Kidney capillary endothelial cell (primary cell): ENCODE data around the gene VIPR2.
"Not testable (repeated sequence)": the region's sequence is repeated elsewhere in the genome, so short reads cannot be mapped to it uniquely, and the experiment has no call there.

ENCODE experiments used
- DNase-seq: peaks from one replicate; pipeline ENCODE4 v3.0.0-alpha.2; 2018; ENCODE audit warnings: low spot score

The VIPR2 gene

GRCh38 chr7:159139202-159139601, 5.5 kb downstream of the VIPR2 start:
- DNase-seq: no peak

- no peak for DNase-seq
Observed at GRCh38 chr7:159138508-159138907, 6.2 kb downstream of the VIPR2 start.

- no peak for DNase-seq
Observed at GRCh38 chr7:159137906-159138305, 6.8 kb downstream of the VIPR2 start.

- DNase-seq: no peak
Observed at GRCh38 chr7:159136846-159137245, 7.8 kb downstream of the VIPR2 start.

- DNase-seq: no peak
Observed at GRCh38 chr7:159136442-159136841, 8.2 kb downstream of the VIPR2 start.

GRCh38 chr7:159136013-159136412, 8.7 kb downstream of the VIPR2 start:
- DNase-seq: no peak

- not testable (repeated sequence) for DNase-seq
Observed at GRCh38 chr7:159132670-159133443, 11.8 kb downstream of the VIPR2 start.

GRCh38 chr7:159130820-159131219, 13.8 kb downstream of the VIPR2 start:
- DNase-seq: no peak

- no peak for DNase-seq
Observed at GRCh38 chr7:159130199-159130775, 14.4 kb downstream of the VIPR2 start.

- DNase-seq: no peak
Observed at GRCh38 chr7:159128767-159129166, 15.9 kb downstream of the VIPR2 start.

GRCh38 chr7:159127691-159128642, 16.7 kb downstream of the VIPR2 start:
- no peak for DNase-seq

GRCh38 chr7:159126311-159127260, 18.1 kb downstream of the VIPR2 start:
- no peak for DNase-seq

GRCh38 chr7:159125955-159126270, 18.8 kb downstream of the VIPR2 start:
- no peak for DNase-seq

GRCh38 chr7:159125104-159125954, 19.3 kb downstream of the VIPR2 start:
- DNase-seq: no peak

GRCh38 chr7:159123793-159124192, 20.9 kb downstream of the VIPR2 start:
- not testable (repeated sequence) for DNase-seq

GRCh38 chr7:159123294-159123693, 21.4 kb downstream of the VIPR2 start:
- not testable (repeated sequence) for DNase-seq

GRCh38 chr7:159122276-159122675, 22.4 kb downstream of the VIPR2 start:
- DNase-seq: no peak

- no peak for DNase-seq
Observed at GRCh38 chr7:159121476-159121875, 23.2 kb downstream of the VIPR2 start.

GRCh38 chr7:159121068-159121467, 23.6 kb downstream of the VIPR2 start:
- DNase-seq: no peak

GRCh38 chr7:159120540-159120919, 24.1 kb downstream of the VIPR2 start:
- no peak for DNase-seq
